ENCODE results near the gene NOP56.

NOP56 gene

DNA sequence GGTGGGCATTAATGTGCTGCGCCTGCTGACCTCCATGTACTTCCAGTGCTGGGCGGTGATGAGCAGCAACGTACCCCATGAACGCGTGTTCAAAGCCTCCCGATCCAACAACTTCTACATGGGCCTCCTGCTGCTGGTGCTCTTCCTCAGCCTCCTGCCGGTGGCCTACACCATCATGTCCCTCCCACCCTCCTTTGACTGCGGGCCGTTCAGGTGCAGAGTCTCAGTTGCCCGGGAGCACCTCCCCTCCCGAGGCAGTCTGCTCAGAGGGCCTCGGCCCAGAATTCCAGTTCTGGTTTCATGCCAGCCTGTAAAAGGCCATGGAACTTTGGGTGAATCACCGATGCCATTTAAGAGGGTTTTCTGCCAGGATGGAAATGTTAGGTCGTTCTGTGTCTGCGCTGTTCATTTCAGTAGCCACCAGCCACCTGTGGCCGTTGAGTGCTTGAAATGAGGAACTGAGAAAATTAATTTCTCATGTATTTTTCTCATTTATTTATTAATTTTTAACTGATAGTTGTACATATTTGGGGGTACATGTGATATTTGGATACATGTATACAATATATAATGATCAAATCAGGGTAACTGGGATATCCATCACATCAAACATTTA, 35.2 kb upstream of the NOP56 start:
- no CpG with 5 or more reads among the region's 16 CpGs for WGBS (ENCODE audit: insufficient coverage, insufficient read length)
- no peaks in the 10 kb centered on the region for H3K4me1 ChIP-seq (ENCODE audit: control insufficient read depth, insufficient read depth, low read length)

DNA sequence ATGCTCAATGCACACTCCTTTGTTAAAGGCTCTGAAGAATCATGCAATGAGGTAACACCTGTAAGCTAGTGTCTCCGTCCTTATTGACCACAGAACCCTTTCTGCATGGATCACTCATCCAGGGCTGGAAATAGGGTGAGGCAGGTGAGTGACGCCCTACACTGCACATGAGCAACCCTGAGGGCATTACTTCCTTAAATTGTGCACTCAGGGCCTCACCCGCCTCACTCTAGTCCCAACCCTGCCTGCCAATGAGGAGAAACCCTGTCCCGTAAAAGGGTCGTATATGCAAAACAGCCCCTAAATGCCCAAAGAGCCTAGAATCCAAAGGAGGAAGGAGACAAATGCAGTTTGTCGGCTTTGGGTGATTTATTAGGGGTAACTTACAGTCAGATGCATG, 33.6 kb upstream of the NOP56 start:
- WGBS (ENCODE audit: insufficient coverage, insufficient read length), result no CpG with 5 or more reads among the region's 6 CpGs
- Histone ChIP-seq H3K27ac (ENCODE audit: low read length) (no peak overlapping the region), H3K4me1 (ENCODE audit: control insufficient read depth, insufficient read depth, low read length) (no peaks in the 10 kb centered on the region), H3K27me3 (ENCODE audit: control insufficient read depth, insufficient read depth, low read length) (no peaks in the 10 kb centered on the region), H3K9me3 (ENCODE audit: control insufficient read depth, insufficient read depth, low read length) (no peaks in the 10 kb centered on the region), H3K36me3 (ENCODE audit: control insufficient read depth, insufficient read depth, low read length) (no peaks in the 10 kb centered on the region), H3K4me3 (ENCODE audit: low read length) (no peak overlapping the region)
- no peak for DNase-seq (ENCODE audit: low read depth, low spot score)

More for the DNA sequence above, 35.2 kb upstream of the NOP56 start:
- H3K36me3 ChIP-seq (ENCODE audit: control insufficient read depth, insufficient read depth, low read length), result no peaks in the 10 kb centered on the region
- H3K4me3 ChIP-seq (ENCODE audit: low read length), result no peak overlapping the region
- H3K27me3 ChIP-seq (ENCODE audit: control insufficient read depth, insufficient read depth, low read length), result no peaks in the 10 kb centered on the region
- H3K27ac ChIP-seq (ENCODE audit: low read length), result no peak overlapping the region
- DNase-seq (ENCODE audit: low read depth, low spot score), result no peak
- H3K9me3 ChIP-seq (ENCODE audit: control insufficient read depth, insufficient read depth, low read length), result no peaks in the 10 kb centered on the region

- no peak for DNase-seq (ENCODE audit: low read depth, low spot score)
- no peak overlapping the region for H3K4me3 ChIP-seq (ENCODE audit: low read length)
- H3K4me1 ChIP-seq (ENCODE audit: control insufficient read depth, insufficient read depth, low read length), result no peaks in the 10 kb centered on the region
- no CpG with 5 or more reads among the region's 2 CpGs for WGBS (ENCODE audit: insufficient coverage, insufficient read length)
- no peaks in the 10 kb centered on the region for H3K36me3 ChIP-seq (ENCODE audit: control insufficient read depth, insufficient read depth, low read length)
- no peaks in the 10 kb centered on the region for H3K27me3 ChIP-seq (ENCODE audit: control insufficient read depth, insufficient read depth, low read length)
- H3K9me3 ChIP-seq (ENCODE audit: control insufficient read depth, insufficient read depth, low read length), result no peaks in the 10 kb centered on the region
- no peak overlapping the region for H3K27ac ChIP-seq (ENCODE audit: low read length)
Observed at GRCh38 chr20:2619337-2619736, 33.1 kb upstream of the NOP56 start.

DNA sequence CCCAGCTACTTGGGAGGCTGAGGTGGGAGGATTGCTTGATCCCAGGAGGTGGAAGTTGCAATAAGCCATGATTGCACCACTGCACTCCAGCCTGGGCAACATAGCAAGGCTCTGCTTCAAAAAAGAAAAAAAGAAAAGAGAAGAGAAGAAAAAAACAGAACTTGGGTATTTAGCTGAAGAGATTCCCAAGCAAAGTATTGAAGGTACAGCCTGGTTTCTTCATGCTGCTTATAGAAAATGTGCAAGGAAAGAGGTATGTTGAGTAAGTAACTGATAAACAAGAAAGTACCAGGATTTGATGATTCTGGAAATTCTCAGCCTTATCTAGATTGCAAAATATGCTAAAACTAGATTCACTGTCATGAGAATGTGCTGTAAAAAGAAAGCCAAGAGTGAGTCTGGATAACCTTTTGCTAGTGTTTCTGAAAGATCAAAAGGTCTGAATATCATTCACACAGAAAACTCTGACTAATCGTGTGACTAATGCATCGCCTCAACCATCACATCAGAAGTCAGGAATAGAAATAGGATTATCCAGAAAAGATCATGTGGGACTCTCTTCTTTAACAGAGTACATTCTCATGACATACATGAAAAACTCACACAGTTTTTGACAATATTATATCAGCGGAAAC, 32.4 kb upstream of the NOP56 start:
- H3K36me3 ChIP-seq (ENCODE audit: control insufficient read depth, insufficient read depth, low read length), result no peaks in the 10 kb centered on the region
- DNase-seq (ENCODE audit: low read depth, low spot score), result no peak
- no peaks in the 10 kb centered on the region for H3K27me3 ChIP-seq (ENCODE audit: control insufficient read depth, insufficient read depth, low read length)
- no peak overlapping the region for H3K27ac ChIP-seq (ENCODE audit: low read length)
- H3K9me3 ChIP-seq (ENCODE audit: control insufficient read depth, insufficient read depth, low read length), result no peaks in the 10 kb centered on the region
- WGBS (ENCODE audit: insufficient coverage, insufficient read length), result no CpG with 5 or more reads among the region's 3 CpGs
- no peak overlapping the region for H3K4me3 ChIP-seq (ENCODE audit: low read length)
- H3K4me1 ChIP-seq (ENCODE audit: control insufficient read depth, insufficient read depth, low read length), result no peaks in the 10 kb centered on the region

- no CpG with 5 or more reads among the region's 4 CpGs for WGBS (ENCODE audit: insufficient coverage, insufficient read length)
- no peaks in the 10 kb centered on the region for H3K27me3 ChIP-seq (ENCODE audit: control insufficient read depth, insufficient read depth, low read length)
- H3K27ac ChIP-seq (ENCODE audit: low read length), result no peak overlapping the region
- no peaks in the 10 kb centered on the region for H3K9me3 ChIP-seq (ENCODE audit: control insufficient read depth, insufficient read depth, low read length)
- H3K4me1 ChIP-seq (ENCODE audit: control insufficient read depth, insufficient read depth, low read length), result no peaks in the 10 kb centered on the region
- no peak overlapping the region for H3K4me3 ChIP-seq (ENCODE audit: low read length)
- DNase-seq (ENCODE audit: low read depth, low spot score), result no peak
- H3K36me3 ChIP-seq (ENCODE audit: control insufficient read depth, insufficient read depth, low read length), result no peaks in the 10 kb centered on the region
Observed at GRCh38 chr20:2624190-2624589, 28.2 kb upstream of the NOP56 start.

- Histone ChIP-seq H3K4me1 (ENCODE audit: control insufficient read depth, insufficient read depth, low read length) (no peaks in the 10 kb centered on the region), H3K9me3 (ENCODE audit: control insufficient read depth, insufficient read depth, low read length) (no peaks in the 10 kb centered on the region), H3K27me3 (ENCODE audit: control insufficient read depth, insufficient read depth, low read length) (no peaks in the 10 kb centered on the region), H3K36me3 (ENCODE audit: control insufficient read depth, insufficient read depth, low read length) (no peaks in the 10 kb centered on the region), H3K4me3 (ENCODE audit: low read length) (no peak overlapping the region), H3K27ac (ENCODE audit: low read length) (no peak overlapping the region)
- no peak for DNase-seq (ENCODE audit: low read depth, low spot score)
- no CpG with 5 or more reads among the region's 2 CpGs for WGBS (ENCODE audit: insufficient coverage, insufficient read length)
Observed at GRCh38 chr20:2625062-2625461, 27.4 kb upstream of the NOP56 start.

DNA sequence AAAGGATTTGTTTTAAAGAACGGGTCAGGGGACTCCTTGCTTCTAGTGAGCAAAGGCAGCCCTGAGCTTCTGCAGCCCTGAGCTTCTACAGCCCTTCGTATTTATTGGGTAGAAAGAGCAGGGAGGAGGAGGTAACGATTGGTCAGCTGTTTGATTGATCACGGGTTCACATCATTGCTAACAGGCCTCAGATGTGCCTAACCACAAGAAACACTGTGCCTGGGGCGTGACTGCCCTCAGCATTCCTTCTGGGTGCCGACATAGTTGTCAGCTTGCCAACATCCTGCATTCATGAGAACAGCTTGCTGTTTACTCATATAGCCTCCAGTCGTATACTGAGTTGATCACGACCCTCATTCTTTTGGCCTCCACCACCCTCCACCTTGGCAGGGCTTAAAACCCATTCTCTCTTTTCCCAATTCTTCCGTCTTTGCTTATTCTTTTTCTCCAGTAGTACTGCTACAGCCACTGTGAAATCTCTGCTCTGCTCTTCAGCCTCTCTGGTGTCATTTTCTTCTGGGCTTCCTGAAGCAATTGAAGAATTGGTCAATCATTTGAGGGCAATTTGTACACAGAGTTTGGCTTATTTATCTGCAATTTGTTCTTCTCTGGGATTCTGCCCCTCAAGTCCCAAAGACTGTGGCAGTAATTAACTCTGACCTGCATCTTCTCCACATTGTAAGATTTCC, 25.4 kb upstream of the NOP56 start:
- DNase-seq (ENCODE audit: low read depth, low spot score), result no peak
- Histone ChIP-seq H3K4me3 (ENCODE audit: low read length) (no peak overlapping the region), H3K36me3 (ENCODE audit: control insufficient read depth, insufficient read depth, low read length) (no peaks in the 10 kb centered on the region), H3K9me3 (ENCODE audit: control insufficient read depth, insufficient read depth, low read length) (no peaks in the 10 kb centered on the region), H3K4me1 (ENCODE audit: control insufficient read depth, insufficient read depth, low read length) (no peaks in the 10 kb centered on the region), H3K27ac (ENCODE audit: low read length) (no peak overlapping the region), H3K27me3 (ENCODE audit: control insufficient read depth, insufficient read depth, low read length) (no peaks in the 10 kb centered on the region)
- WGBS (ENCODE audit: insufficient coverage, insufficient read length), result no CpG with 5 or more reads among the region's 9 CpGs

DNA sequence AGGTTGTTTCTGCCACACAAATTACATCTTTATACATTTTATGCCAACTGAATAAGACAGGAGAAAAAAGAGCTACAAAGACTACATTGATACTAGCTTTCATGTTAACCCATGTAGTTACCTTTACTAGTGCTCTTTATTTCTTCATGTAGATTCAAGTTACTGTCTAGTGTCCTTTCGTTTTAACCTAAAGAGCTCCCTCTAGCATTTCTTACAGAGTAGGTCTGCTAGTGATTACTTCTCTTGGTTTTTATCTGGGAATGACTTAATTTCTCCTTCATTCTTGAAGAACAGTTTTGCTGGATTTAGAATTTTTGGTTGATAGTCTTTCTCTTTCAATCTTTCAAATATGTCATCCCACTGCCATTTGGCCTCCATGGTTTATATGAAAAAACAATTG, 21.2 kb upstream of the NOP56 start:
- H3K4me1 ChIP-seq (ENCODE audit: control insufficient read depth, insufficient read depth, low read length), result no peaks in the 10 kb centered on the region
- H3K4me3 ChIP-seq (ENCODE audit: low read length), result no peak overlapping the region
- H3K36me3 ChIP-seq (ENCODE audit: control insufficient read depth, insufficient read depth, low read length), result no peaks in the 10 kb centered on the region
- DNase-seq (ENCODE audit: low read depth, low spot score), result no peak
- 0 out of 2 replicates have a peak, but pooled peaks cover 2% of the 10 kb centered on the region for H3K27me3 ChIP-seq (ENCODE audit: control insufficient read depth, insufficient read depth, low read length)
- WGBS (ENCODE audit: insufficient coverage, insufficient read length), result no CpG with 5 or more reads among the region's 1 CpG
- H3K9me3 ChIP-seq (ENCODE audit: control insufficient read depth, insufficient read depth, low read length), result no peaks in the 10 kb centered on the region
- no peak overlapping the region for H3K27ac ChIP-seq (ENCODE audit: low read length)

DNA sequence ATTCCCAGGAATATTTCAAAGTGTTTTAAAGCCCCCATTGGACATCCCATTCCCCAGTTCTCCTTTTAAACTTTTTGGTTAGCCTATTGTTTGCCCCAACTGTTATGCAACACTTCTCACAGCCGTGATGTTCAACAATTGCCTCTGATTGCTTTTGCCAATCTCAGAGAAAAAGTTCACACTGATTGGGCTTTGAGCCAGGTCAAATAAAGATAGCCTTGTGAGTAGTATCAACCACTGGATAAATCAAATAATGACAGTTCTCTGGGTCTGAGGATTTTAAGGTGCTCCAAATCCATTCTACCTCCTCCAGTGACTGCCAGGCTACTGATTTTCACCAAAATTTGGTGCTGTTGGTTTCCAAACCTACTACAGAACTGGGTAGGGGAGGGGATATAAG, 19.1 kb upstream of the NOP56 start:
- no CpG with 5 or more reads among the region's 1 CpG for WGBS (ENCODE audit: insufficient coverage, insufficient read length)
- Histone ChIP-seq H3K27me3 (ENCODE audit: control insufficient read depth, insufficient read depth, low read length) (0 out of 2 replicates have a peak, but pooled peaks cover 2% of the 10 kb centered on the region), H3K4me3 (ENCODE audit: low read length) (no peak overlapping the region), H3K27ac (ENCODE audit: low read length) (no peak overlapping the region), H3K9me3 (ENCODE audit: control insufficient read depth, insufficient read depth, low read length) (no peaks in the 10 kb centered on the region), H3K4me1 (ENCODE audit: control insufficient read depth, insufficient read depth, low read length) (no peaks in the 10 kb centered on the region), H3K36me3 (ENCODE audit: control insufficient read depth, insufficient read depth, low read length) (no peaks in the 10 kb centered on the region)
- no peak for DNase-seq (ENCODE audit: low read depth, low spot score)

GRCh38 chr20:2637246-2637645, 15.2 kb upstream of the NOP56 start:
- WGBS (ENCODE audit: insufficient coverage, insufficient read length), result no CpG with 5 or more reads among the region's 6 CpGs
- DNase-seq (ENCODE audit: low read depth, low spot score), result no peak
- Histone ChIP-seq H3K9me3 (ENCODE audit: control insufficient read depth, insufficient read depth, low read length) (no peaks in the 10 kb centered on the region), H3K4me3 (ENCODE audit: low read length) (no peak overlapping the region), H3K4me1 (ENCODE audit: control insufficient read depth, insufficient read depth, low read length) (no peaks in the 10 kb centered on the region), H3K36me3 (ENCODE audit: control insufficient read depth, insufficient read depth, low read length) (no peaks in the 10 kb centered on the region), H3K27ac (ENCODE audit: low read length) (no peak overlapping the region), H3K27me3 (ENCODE audit: control insufficient read depth, insufficient read depth, low read length) (0 out of 2 replicates have a peak, but pooled peaks cover 2% of the 10 kb centered on the region)

All from iPS DF 6.9 (cell line).